GM21717 (cell line): Measurements from ENCODE around the gene ACSF3.
"Not testable (repeated sequence)": the region's sequence is repeated elsewhere in the genome, so short reads cannot be mapped to it uniquely, and the experiment has no call there.

Experiments
- ATAC-seq: cut with Tn5 transposase; IDR thresholded peaks from one replicate; pipeline ENCODE4 v1.9.1; 2021; ENCODE audit warnings: mild to moderate bottlenecking, moderate library complexity; ENCODE audit not compliant: unreplicated experiment

ACSF3 gene

GRCh38 chr16:89156740-89157645 is 63.3 kb downstream of the ACSF3 start:
- ATAC-seq, result no peak

GRCh38 chr16:89157778-89158177 is 64.1 kb downstream of the ACSF3 start:
- ATAC-seq, result no peak

GRCh38 chr16:89159066-89159849 is 65.6 kb downstream of the ACSF3 start:
- no peak for ATAC-seq

- ATAC-seq, result no peak
Measured at GRCh38 chr16:89159850-89160354, 66.2 kb downstream of the ACSF3 start.

- no peak for ATAC-seq
Measured at GRCh38 chr16:89160977-89161701, 67.5 kb downstream of the ACSF3 start.

- ATAC-seq, result no peak
Measured at GRCh38 chr16:89161763-89162713, 68.4 kb downstream of the ACSF3 start.

- no peak for ATAC-seq
Measured at GRCh38 chr16:89163297-89163696, 69.6 kb downstream of the ACSF3 start.

GRCh38 chr16:89164436-89164835 is 70.8 kb downstream of the ACSF3 start:
- no peak for ATAC-seq

- ATAC-seq, result no peak
Measured at GRCh38 chr16:89164847-89165680, 71.4 kb downstream of the ACSF3 start.

- ATAC-seq, result not testable (repeated sequence)
Measured at GRCh38 chr16:89165681-89165979, 72.0 kb downstream of the ACSF3 start.

- ATAC-seq, result no peak
Measured at GRCh38 chr16:89166696-89167424, 73.2 kb downstream of the ACSF3 start.

- no peak for ATAC-seq
Measured at GRCh38 chr16:89167425-89167941, 73.8 kb downstream of the ACSF3 start.

- no peak for ATAC-seq
Measured at GRCh38 chr16:89168381-89169189, 74.9 kb downstream of the ACSF3 start.

GRCh38 chr16:89169778-89170177 is 76.1 kb downstream of the ACSF3 start:
- no peak for ATAC-seq

GRCh38 chr16:89170346-89171215 is 76.9 kb downstream of the ACSF3 start:
- ATAC-seq, result no peak
